IMR-90 (cell line): ENCODE measurements around the gene SLC6A6. TPM values are rescaled to one million over a fixed set of nuclear protein-coding genes. Genes with fewer than 3 reads are reported as not detected.

Experiments used
- ATAC-seq: fragments of 200-7000 bp; cut with Tn5 transposase; 2 replicates; pipeline ENCODE4 v1.9.1; 2020; ENCODE audit warnings: low read depth, mild to moderate bottlenecking, moderate library complexity
- BruUV-seq: library from RNA; stranded (reverse); fragments of 400-500 nt; replicated peaks from 2 replicates; lab custom pipeline; 2021; lab: Mats Ljungman, UMichigan
- CTCF ChIA-PET: fragments of 300-600 bp; formaldehyde crosslinking; extraction: SDS; loops from one replicate; lab custom pipeline; 2021; ENCODE audit warnings: antibody characterized with exemption; lab: Yijun Ruan, JAX
- POLR2A ChIA-PET: fragments of 300-600 bp; sonication (Branson Sonifier 250); formaldehyde crosslinking; loops from one replicate; lab custom pipeline; 2022; ENCODE audit warnings: antibody characterized with exemption; ENCODE audit not compliant: unreplicated experiment; lab: Charles Lee
- DNase-seq: peaks from one replicate; pipeline ENCODE4 v3.0.0; 2013
- H2AFZ ChIP-seq: replicated peaks from 2 replicates; pipeline ENCODE3; 2013; ENCODE audit warnings: low read length, mild to moderate bottlenecking; ENCODE audit not compliant: poor library complexity
- H2AK5ac ChIP-seq: 2 replicates; pipeline ENCODE4 v1.6.1; 2013; ENCODE audit warnings: low read depth, low read length, inconsistent platforms
- H2AK9ac ChIP-seq: replicated peaks from 2 replicates; pipeline ENCODE3; 2013; ENCODE audit warnings: mild to moderate bottlenecking, low read depth, low read length, moderate library complexity; ENCODE audit not compliant: poor library complexity
- H2BK120ac ChIP-seq: 2 replicates; pipeline ENCODE4 v1.6.1; 2013; ENCODE audit warnings: low read depth, low read length, inconsistent platforms
- H2BK15ac ChIP-seq: 3 replicates; pipeline ENCODE4 v1.6.1; 2013; ENCODE audit warnings: low read depth, low read length, inconsistent platforms
- H2BK20ac ChIP-seq: 2 replicates; pipeline ENCODE4 v1.6.1; 2013; ENCODE audit warnings: low read depth, mild to moderate bottlenecking, inconsistent platforms, low read length, moderate library complexity
- H2BK5ac ChIP-seq: 2 replicates; pipeline ENCODE4 v1.6.1; 2013; ENCODE audit warnings: mild to moderate bottlenecking, low read depth, low read length, inconsistent platforms; ENCODE audit not compliant: poor library complexity, severe bottlenecking
- H3K14ac ChIP-seq: replicated peaks from 2 replicates; pipeline ENCODE4 v1.6.1; 2013; ENCODE audit warnings: low read depth, low read length, inconsistent platforms
- H3K18ac ChIP-seq: 2 replicates; pipeline ENCODE4 v1.6.1; 2013; ENCODE audit warnings: low read depth, low read length, control low read depth
- H3K23ac ChIP-seq: 2 replicates; pipeline ENCODE4 v1.6.1; 2013; ENCODE audit warnings: low read depth, low read length, inconsistent platforms
- H3K27ac ChIP-seq: 2 replicates; pipeline ENCODE4 v1.5.1; 2013; ENCODE audit warnings: mild to moderate bottlenecking, control low read depth, low read length; ENCODE audit not compliant: insufficient read depth
- H3K27me3 ChIP-seq: 2 replicates; pipeline ENCODE4 v1.6.1; 2013; ENCODE audit warnings: low read length; ENCODE audit not compliant: control insufficient read depth, insufficient read depth
- H3K36me3 ChIP-seq: 2 replicates; pipeline ENCODE4 v1.6.1; 2013; ENCODE audit warnings: low read length, mixed read lengths; ENCODE audit not compliant: control insufficient read depth, insufficient read depth
- H3K4ac ChIP-seq: 2 replicates; pipeline ENCODE4 v1.6.1; 2013; ENCODE audit warnings: low read depth, low read length, inconsistent platforms
- H3K4me1 ChIP-seq: 2 replicates; pipeline ENCODE4 v1.6.1; 2013; ENCODE audit warnings: low read length, mixed read lengths; ENCODE audit not compliant: control insufficient read depth, insufficient read depth
- H3K4me2 ChIP-seq: 2 replicates; pipeline ENCODE4 v1.6.1; 2013; ENCODE audit warnings: low read depth, mild to moderate bottlenecking, control low read depth, low read length, moderate library complexity
- H3K4me3 ChIP-seq: 2 replicates; pipeline ENCODE4 v1.5.1; 2013; ENCODE audit warnings: low read depth, mild to moderate bottlenecking, control low read depth, low read length, moderate library complexity; ENCODE audit not compliant: insufficient read depth
- H3K56ac ChIP-seq: 2 replicates; pipeline ENCODE4 v1.6.1; 2013; ENCODE audit warnings: low read length, inconsistent platforms; ENCODE audit not compliant: insufficient read depth; ENCODE audit errors: extremely low read depth
- H3K79me1 ChIP-seq, 2 experiments: 2 replicates each; pipeline ENCODE4 v1.6.1; 2013; ENCODE audit warnings: low read length in 2 of 2, inconsistent platforms in 1 of 2, low read depth in 1 of 2
- H3K9ac ChIP-seq: 2 replicates; pipeline ENCODE4 v1.6.1; 2013; ENCODE audit warnings: low read depth, low read length, control low read depth
- H3K9me1 ChIP-seq: 2 replicates; pipeline ENCODE4 v1.6.1; 2013; ENCODE audit warnings: low read length, inconsistent platforms; ENCODE audit not compliant: insufficient read depth
- H3K9me3 ChIP-seq: 2 replicates; pipeline ENCODE4 v1.6.1; 2013; ENCODE audit warnings: low read length; ENCODE audit not compliant: control insufficient read depth, insufficient read depth
- H4K20me1 ChIP-seq: 2 replicates; pipeline ENCODE4 v1.6.1; 2013; ENCODE audit warnings: low read length, inconsistent platforms; ENCODE audit not compliant: insufficient read depth
- H4K5ac ChIP-seq: 2 replicates; pipeline ENCODE4 v1.6.1; 2013; ENCODE audit warnings: mild to moderate bottlenecking, low read depth, low read length, control low read depth
- H4K8ac ChIP-seq, 2 experiments: 2 replicates each; pipeline ENCODE4 v1.6.1; 2013; ENCODE audit warnings: low read depth in 2 of 2, low read length in 2 of 2, control low read depth in 1 of 2, inconsistent platforms in 1 of 2
- H4K91ac ChIP-seq: 2 replicates; pipeline ENCODE4 v1.6.1; 2013; ENCODE audit warnings: low read depth, low read length, inconsistent platforms; ENCODE audit not compliant: insufficient read depth
- CEBPB ChIP-seq: IDR thresholded peaks from 2 replicates; pipeline ENCODE4 v1.6.1; 2012; ENCODE audit warnings: low read depth, low read length, improper control_type of control experiment
- CHD1 ChIP-seq: IDR thresholded peaks from 2 replicates; pipeline ENCODE4 v1.6.1; 2012; ENCODE audit warnings: low read depth, low read length, improper control_type of control experiment
- FOS ChIP-seq: fragments of 150-350 bp; IDR thresholded peaks from 2 replicates; pipeline ENCODE4 v1.6.1; 2016; ENCODE audit warnings: low read depth, low read length
- MAZ ChIP-seq: IDR thresholded peaks from 2 replicates; pipeline ENCODE4 v1.6.1; 2012; ENCODE audit warnings: low read depth, mild to moderate bottlenecking, low read length, improper control_type of control experiment, moderate library complexity, borderline replicate concordance
- MXI1 ChIP-seq: IDR thresholded peaks from 2 replicates; pipeline ENCODE4 v1.6.1; 2012; ENCODE audit warnings: low read depth, mild to moderate bottlenecking, low read length, moderate library complexity, borderline replicate concordance
- NFE2L2 ChIP-seq: fragments of 150-350 bp; IDR thresholded peaks from 2 replicates; pipeline ENCODE4 v1.6.1; 2016; ENCODE audit warnings: low read depth, mild to moderate bottlenecking, low read length
- POLR2A ChIP-seq: IDR thresholded peaks from 2 replicates; pipeline ENCODE4 v1.6.1; 2012; ENCODE audit warnings: mild to moderate bottlenecking, low read depth, low read length
- RCOR1 ChIP-seq: IDR thresholded peaks from 2 replicates; pipeline ENCODE4 v1.6.1; 2012; ENCODE audit warnings: mild to moderate bottlenecking, low read length, improper control_type of control experiment; ENCODE audit not compliant: insufficient replicate concordance
- RFX5 ChIP-seq: IDR thresholded peaks from 2 replicates; pipeline ENCODE4 v1.8.0; 2012; ENCODE audit warnings: low read depth, mild to moderate bottlenecking, low read length, moderate library complexity
- WGBS, 2 experiments: methylation state at CpG; one replicate each; pipeline versions ENCODE4 v1.1.5 to v1.1.7; 2013; ENCODE audit warnings: missing lambda C conversion rate in 2 of 2; ENCODE audit not compliant: insufficient read length in 1 of 2; ENCODE audit errors: extremely low coverage in 2 of 2; 5-methylcytosine and 5-hydroxymethylcytosine counted together
- dilution Hi-C: fragments of 300-500 bp; cut with HindIII; formaldehyde crosslinking; loops from one replicate; pipeline ENCODE4 v1.14.3; 2018; ENCODE audit warnings: low sequenced_read_pairs; ENCODE audit not compliant: unreplicated experiment
- in situ Hi-C: fragments of 300-500 bp; cut with MboI; formaldehyde crosslinking; loops from 3 replicates; pipeline ENCODE4 v1.14.3; 2019; ENCODE audit warnings: low sequenced_read_pairs, inconsistent platforms, mixed read lengths
- intact Hi-C: fragments of 100-400 bp; cut with micrococcal nuclease; formaldehyde crosslinking; loops from 2 replicates; pipeline ENCODE4 v1.10.0; 2022
- polyA plus RNA-seq, 3 experiments: library from polyadenylated mRNA; depleted of rRNA; stranded (reverse); fragments of >200 nt; gene quantifications; 2 replicates each; pipeline ENCODE4 v1.2.3, GENCODE V29; 2012; ENCODE audit warnings: low replicate concordance in 1 of 3
- total RNA-seq: library from RNA; depleted of rRNA; stranded (reverse); fragments of >200 nt; gene quantifications from 2 replicates; pipeline ENCODE4 v1.2.3, GENCODE V29; 2012
- TF ChIP-seq, protein P1 (sequence below): fragments of 150-350 bp; IDR thresholded peaks from 2 replicates; pipeline ENCODE4 v1.6.1; 2016; ENCODE audit warnings: low read depth, mild to moderate bottlenecking, low read length, moderate library complexity, borderline replicate concordance

SLC6A6 gene
- total and polyA plus RNA-seq, 2 of the 4 experiments (the other 2 are of a cell fraction) = 29.9 to 39.4 TPM

DNA sequence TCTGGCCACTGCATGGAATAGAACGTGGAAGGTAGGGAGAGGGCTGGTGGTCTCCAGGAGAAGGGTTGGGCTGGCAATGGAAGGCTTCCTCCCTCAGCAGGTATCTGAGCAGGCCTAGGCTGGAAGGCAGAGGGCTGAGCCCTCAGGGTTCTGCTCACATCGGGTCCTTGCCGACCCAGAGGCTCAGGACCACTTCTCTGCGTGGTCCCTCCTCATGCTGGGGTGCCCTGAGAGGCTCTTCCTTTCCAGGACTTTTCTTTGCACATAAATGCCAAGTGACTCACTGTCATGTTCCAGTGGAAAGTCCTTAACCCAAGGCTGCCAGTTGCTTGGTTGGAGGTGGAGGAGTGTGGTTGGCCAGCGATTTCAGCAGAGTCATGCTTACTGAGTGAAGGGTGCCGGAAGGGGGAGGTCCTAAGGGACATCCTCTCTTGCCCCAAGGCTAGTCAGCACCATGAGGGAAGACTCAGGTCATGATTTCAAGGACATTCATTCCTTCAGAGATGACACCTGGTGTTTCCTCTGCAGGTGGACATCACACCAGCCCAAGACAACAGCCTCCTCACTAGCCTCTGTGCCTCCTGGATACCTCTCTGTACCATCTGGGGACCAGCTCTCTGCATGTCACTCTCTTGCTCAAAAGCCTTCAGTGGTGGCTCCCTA is 8.2 kb downstream of the SLC6A6 start (continued):
- no peak for TF ChIP-seq MAZ

DNA sequence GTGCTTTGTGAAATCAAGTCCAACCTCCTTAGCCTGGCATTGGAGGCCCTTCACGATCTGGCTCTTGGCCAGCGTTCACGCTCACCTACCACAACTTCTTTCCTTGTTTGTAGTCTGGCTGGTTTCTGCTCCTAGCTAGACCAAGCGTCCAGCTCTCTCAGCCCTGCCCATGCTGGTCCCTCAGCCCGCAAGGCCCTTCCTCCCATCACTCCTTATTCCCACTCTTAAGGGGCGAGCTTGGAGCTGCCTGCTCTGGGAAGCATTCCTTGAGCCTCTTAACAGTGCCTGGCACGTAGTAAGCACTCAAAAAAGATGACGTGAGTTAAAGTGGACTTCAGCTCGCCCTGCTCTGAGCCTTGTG is 8.7 kb downstream of the SLC6A6 start:
- peaks cover 26% of the 10 kb centered on the region for H4K20me1 ChIP-seq
- H2BK5ac ChIP-seq = peak overlapping the region; percentile 95
- DNase-seq (no peak), ATAC-seq (no peak)
- H3K14ac ChIP-seq = peak overlapping the region; percentile 82
- ChIA-PET CTCF (no interaction called here), POLR2A (no interaction called here)
- peak overlapping the region; percentile 93; the same call in 2 of the 3 replicates for H2BK15ac ChIP-seq
- intact Hi-C loops = no loop called here
- H3K9me3 ChIP-seq = no peaks in the 10 kb centered on the region
- H3K4me1 ChIP-seq = peaks cover 35% of the 10 kb centered on the region
- H4K91ac ChIP-seq = peak overlapping the region; percentile 94
- peak overlapping the region; percentile 19 for H3K27ac ChIP-seq
- peak overlapping the region; percentile 92 for H2AK9ac ChIP-seq
- H3K9me1 ChIP-seq = peaks cover 54% of the 10 kb centered on the region
- no peak overlapping the region for H3K9ac ChIP-seq
- dilution Hi-C loops = no loop called here
- peak overlapping the region; percentile 97 for H2AK5ac ChIP-seq
- in situ Hi-C loops = no loop called here
- BruUV-seq = no TSS peak
- peaks cover 57 to 76% of the 10 kb centered on the region in 2 experiments for H3K79me1 ChIP-seq
- peak overlapping the region; percentile 41; the same call in 1 of the 2 replicates for H3K56ac ChIP-seq
- H2BK120ac ChIP-seq = peak overlapping the region; percentile 95
- H3K4me2 ChIP-seq = no peak overlapping the region
- 92% methylated on average over 4 of the region's 9 CpGs; no CpG with 5 or more reads in 1 of the 2 experiments for WGBS, 2 experiments
- peak overlapping the region; percentile 64 to 89 for H4K8ac ChIP-seq
- peak overlapping the region; percentile 93 for H2BK20ac ChIP-seq
- no peak overlapping the region for H3K4me3 ChIP-seq
- no peaks in the 10 kb centered on the region for H3K27me3 ChIP-seq
- H3K18ac ChIP-seq = peak overlapping the region; percentile 77
- peak overlapping the region; percentile 72 for H2AFZ ChIP-seq
- TF ChIP-seq MXI1 = no peak
- no peak for TF ChIP-seq CHD1
- no peak for TF ChIP-seq RFX5
- no peak for TF ChIP-seq FOS
- no peak for TF ChIP-seq MAZ
- TF ChIP-seq, protein P1, sequence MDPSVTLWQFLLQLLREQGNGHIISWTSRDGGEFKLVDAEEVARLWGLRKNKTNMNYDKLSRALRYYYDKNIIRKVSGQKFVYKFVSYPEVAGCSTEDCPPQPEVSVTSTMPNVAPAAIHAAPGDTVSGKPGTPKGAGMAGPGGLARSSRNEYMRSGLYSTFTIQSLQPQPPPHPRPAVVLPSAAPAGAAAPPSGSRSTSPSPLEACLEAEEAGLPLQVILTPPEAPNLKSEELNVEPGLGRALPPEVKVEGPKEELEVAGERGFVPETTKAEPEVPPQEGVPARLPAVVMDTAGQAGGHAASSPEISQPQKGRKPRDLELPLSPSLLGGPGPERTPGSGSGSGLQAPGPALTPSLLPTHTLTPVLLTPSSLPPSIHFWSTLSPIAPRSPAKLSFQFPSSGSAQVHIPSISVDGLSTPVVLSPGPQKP = no peak
- TF ChIP-seq POLR2A = no peak
- no peak for TF ChIP-seq RCOR1
- TF ChIP-seq CEBPB = no peak
- TF ChIP-seq NFE2L2 = no peak
- H3K23ac ChIP-seq = peak overlapping the region; percentile 87
- peak overlapping the region; percentile 97 for H3K4ac ChIP-seq
- peaks cover 19% of the 10 kb centered on the region for H3K36me3 ChIP-seq
- peak overlapping the region; percentile 56; the same call in 1 of the 2 replicates for H4K5ac ChIP-seq
